22Rv1 (cell line): ENCODE data around the gene SEC63.
A peak's percentile ranks its signal among the peaks of the same experiment; 100 is the strongest.

Experiments used
- H3K27ac ChIP-seq: fragments of 450-650 bp; 2 replicates; pipeline ENCODE4 v1.5.1; 2017
- ZFX ChIP-seq: fragments of 450-650 bp; IDR thresholded peaks from 2 replicates; pipeline ENCODE4 v1.6.1; 2017; ENCODE audit warnings: antibody characterized with exemption, borderline replicate concordance
- TF ChIP-seq, protein P1 (sequence below): fragments of 450-650 bp; IDR thresholded peaks from 2 replicates; pipeline ENCODE4 v1.5.1; 2017; ENCODE audit warnings: mild to moderate bottlenecking

Gene SEC63

DNA sequence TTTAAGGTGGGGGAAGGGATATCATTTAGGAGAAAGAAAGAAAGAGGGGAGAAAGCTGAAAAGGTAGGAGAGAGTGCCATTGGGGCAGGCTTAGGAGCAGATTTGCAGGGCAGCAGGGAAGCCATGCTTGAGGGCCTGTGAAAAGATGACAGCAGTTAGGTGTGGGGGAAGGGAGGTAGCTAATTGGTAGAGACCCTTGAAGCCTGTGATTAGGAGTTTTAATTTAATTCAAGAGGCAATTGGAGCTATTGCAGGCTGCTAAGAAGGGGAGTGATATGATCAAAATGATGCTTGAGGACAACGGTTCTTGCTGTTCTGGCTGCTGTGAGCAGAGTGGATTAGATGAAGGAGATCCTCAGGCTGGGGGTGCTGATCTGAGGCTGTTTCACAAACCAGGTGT lies 24.5 kb upstream of the SEC63 start:
- H3K27ac ChIP-seq = no peak overlapping the region
- TF ChIP-seq, protein P1, sequence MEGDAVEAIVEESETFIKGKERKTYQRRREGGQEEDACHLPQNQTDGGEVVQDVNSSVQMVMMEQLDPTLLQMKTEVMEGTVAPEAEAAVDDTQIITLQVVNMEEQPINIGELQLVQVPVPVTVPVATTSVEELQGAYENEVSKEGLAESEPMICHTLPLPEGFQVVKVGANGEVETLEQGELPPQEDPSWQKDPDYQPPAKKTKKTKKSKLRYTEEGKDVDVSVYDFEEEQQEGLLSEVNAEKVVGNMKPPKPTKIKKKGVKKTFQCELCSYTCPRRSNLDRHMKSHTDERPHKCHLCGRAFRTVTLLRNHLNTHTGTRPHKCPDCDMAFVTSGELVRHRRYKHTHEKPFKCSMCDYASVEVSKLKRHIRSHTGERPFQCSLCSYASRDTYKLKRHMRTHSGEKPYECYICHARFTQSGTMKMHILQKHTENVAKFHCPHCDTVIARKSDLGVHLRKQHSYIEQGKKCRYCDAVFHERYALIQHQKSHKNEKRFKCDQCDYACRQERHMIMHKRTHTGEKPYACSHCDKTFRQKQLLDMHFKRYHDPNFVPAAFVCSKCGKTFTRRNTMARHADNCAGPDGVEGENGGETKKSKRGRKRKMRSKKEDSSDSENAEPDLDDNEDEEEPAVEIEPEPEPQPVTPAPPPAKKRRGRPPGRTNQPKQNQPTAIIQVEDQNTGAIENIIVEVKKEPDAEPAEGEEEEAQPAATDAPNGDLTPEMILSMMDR = no peak
- TF ChIP-seq ZFX = no peak

DNA sequence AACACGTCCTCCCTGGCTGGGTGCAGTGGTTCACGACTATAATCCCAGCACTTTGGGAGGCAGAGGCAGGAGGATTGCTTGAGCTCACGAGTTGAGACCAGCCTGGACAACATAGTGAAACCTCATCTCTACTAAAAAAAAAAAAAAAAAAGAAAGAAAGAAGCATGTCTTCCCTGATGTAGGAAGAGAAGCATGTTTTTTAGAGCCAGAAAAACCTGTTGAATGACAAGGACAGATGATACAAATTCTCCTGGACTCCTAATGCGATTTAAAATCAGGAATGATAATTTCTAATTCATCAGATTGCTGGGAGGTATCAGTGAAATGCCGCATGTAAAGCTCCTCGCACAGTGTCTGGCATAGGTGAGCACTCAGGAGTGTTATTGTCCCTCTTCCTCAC lies 23.7 kb upstream of the SEC63 start:
- TF ChIP-seq, protein P1 = no peak
- no peak for TF ChIP-seq ZFX
- H3K27ac ChIP-seq = no peak overlapping the region

DNA sequence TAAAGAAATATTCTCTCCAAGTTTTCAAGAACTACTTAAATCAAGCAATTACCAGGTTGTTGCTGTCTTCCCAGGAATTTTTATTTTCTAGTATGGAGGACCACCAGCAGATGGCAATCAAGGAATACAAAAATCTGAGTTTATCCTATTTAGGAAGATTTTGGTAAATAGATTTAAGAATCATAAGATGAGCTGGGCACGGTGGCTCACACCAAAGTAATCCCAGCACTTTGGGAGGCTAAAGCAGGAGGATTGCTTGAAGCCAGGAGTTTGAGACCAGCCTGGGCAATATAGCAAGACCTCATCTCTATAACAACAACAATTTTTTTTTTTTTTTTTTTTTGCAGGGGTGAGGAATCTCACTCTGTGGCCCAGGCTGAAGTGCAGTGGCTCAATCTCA lies 19.3 kb upstream of the SEC63 start:
- H3K27ac ChIP-seq = no peak overlapping the region
- no peak for TF ChIP-seq ZFX
- TF ChIP-seq, protein P1 = peak; percentile 62

DNA sequence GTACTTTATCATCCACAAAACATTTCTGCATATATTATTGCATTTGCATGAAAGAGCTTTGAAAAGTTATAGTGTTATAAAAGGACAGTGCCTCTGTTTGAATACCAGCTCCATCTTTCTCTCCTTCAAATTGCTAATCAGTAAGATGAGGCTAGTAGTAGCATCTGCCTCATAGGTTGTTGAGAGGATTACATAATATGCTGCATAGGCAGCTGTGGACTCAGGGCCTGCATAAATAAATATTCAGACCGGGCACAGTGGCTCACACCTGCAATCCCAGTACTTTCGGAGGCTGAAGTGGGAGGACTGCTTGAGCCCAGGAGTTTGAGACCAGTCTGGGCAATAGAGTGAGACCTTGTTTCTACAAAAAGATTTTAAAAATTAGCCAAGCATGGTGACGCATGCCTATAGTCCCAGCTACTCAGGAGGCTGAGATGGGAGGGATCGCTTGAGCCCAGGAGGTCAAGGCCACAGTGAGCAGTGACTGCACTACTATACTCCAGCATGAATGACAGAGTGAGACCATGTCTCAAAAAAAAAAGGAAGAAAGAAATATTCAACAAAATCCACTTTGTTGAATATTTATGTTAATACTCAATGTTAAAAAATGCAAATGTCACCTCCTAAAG lies 18.3 kb upstream of the SEC63 start:
- TF ChIP-seq, protein P1 = no peak
- TF ChIP-seq ZFX = no peak
- no peak overlapping the region for H3K27ac ChIP-seq

DNA sequence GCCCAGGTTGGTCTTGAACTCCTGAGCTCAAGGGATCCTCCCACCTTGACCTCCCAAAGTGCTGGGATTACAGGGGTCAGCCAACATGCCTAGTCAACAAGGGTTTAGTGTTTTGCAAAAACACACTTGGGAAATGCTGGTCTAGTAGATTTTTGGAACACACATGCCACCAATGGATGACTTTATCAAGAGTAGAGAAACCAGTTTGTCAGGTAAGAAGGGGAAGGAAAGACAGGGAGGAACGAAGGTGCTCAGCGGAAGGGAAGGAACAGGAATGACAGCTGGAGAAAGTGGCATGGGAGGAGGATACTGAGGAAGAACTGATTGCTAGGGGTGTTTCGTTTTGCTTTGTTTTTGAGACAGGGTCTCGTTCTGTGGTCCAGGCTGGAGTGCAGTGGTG lies 15.6 kb upstream of the SEC63 start:
- TF ChIP-seq, protein P1 = no peak
- no peak for TF ChIP-seq ZFX
- no peak overlapping the region for H3K27ac ChIP-seq

DNA sequence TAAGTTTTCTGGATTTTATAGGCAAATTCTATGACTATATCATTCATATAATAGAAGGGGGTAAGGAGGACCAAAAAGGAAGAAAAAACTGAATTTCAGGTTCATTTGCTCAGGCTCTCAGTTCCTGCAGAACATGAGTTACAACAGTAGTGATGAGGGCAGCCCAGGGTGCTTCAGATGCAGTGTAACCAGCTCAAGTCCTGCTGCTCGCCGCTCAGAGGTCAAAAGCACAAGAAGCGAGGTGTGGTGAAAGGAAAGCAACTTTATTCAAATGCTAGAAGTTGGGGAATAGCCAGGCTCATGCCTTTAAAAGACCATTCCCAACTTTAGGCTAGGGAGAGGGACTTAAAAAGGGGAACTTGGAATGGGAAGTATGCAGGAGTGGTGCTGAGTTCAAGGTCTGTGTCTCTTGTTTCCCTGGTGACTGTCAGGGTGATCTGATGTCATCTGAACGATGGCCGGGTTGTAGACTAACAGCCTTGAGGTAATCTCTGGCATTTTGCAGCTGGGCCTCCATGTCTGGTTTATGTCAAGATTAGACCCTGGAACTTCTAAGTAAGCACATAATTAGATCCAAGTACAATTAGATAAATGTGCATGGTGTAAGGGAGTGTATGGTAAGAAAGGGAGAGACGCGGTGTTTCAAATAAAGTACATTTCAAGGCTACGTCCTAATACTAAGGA lies 14.5 kb upstream of the SEC63 start:
- no peak overlapping the region for H3K27ac ChIP-seq
- TF ChIP-seq, protein P1 = no peak
- no peak for TF ChIP-seq ZFX

DNA sequence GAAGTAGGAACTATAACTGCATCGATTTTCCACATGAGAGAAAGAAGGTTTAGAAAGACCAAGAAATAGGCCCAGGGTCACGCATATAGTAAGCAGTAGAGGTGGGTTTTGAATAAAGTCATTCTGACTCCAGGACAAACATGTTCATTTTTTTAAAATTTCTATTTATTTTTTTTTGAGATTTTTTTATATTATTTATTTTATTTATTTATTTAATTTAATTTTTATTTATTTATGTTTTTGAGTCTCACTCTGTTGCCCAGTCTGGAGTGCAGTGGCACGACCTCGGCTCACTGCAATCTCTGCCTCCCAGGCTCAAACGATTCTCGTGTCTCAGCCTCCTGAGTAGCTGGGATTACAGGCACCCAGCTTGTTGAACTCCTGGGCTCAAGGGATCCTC lies 13.2 kb upstream of the SEC63 start:
- H3K27ac ChIP-seq = no peak overlapping the region
- no peak for TF ChIP-seq ZFX
- TF ChIP-seq, protein P1 = no peak
